Astrocyte of the spinal cord (primary cell): ENCODE measurements around the gene EAF2.
"Not testable (repeated sequence)": the region's sequence is repeated elsewhere in the genome, so short reads cannot be mapped to it uniquely, and the experiment has no call there.

Source experiments
- DNase-seq: peaks from one replicate; pipeline ENCODE4 v3.0.0; 2011; ENCODE audit warnings: low read depth, low spot score
- H3K4me3 ChIP-seq: 2 replicates; pipeline ENCODE4 v1.5.1; 2011; ENCODE audit warnings: low read depth, mild to moderate bottlenecking, low read length, moderate library complexity
- CTCF ChIP-seq: IDR thresholded peaks from 2 replicates; pipeline ENCODE4 v1.5.1; 2012; ENCODE audit warnings: low read depth, mild to moderate bottlenecking, low read length, inconsistent platforms
- in situ Hi-C: cut with HindIII; loops from 2 replicates; pipeline ENCODE4 v1.10.0; 2017; ENCODE audit warnings: low sequenced_read_pairs

Gene EAF2

GRCh38 chr3:121852256-121852655 lies 17.2 kb downstream of the EAF2 start:
- H3K4me3 ChIP-seq = no peak overlapping the region
- TF ChIP-seq CTCF = no peak
- in situ Hi-C loops = no loop called here
- no peak for DNase-seq

- no peak overlapping the region for H3K4me3 ChIP-seq
- in situ Hi-C loops = no loop called here
- TF ChIP-seq CTCF = peak; percentile 20
- no peak for DNase-seq
These were observed 20.5 kb downstream of the EAF2 start for GRCh38 chr3:121855555-121855954.

GRCh38 chr3:121857778-121858177 lies 22.8 kb downstream of the EAF2 start:
- H3K4me3 ChIP-seq, in situ Hi-C loops, DNase-seq: not testable (repeated sequence)

- DNase-seq, H3K4me3 ChIP-seq, in situ Hi-C loops: not testable (repeated sequence)
These were observed 28.2 kb downstream of the EAF2 start for GRCh38 chr3:121863247-121863646.

GRCh38 chr3:121863801-121864200 lies 28.8 kb downstream of the EAF2 start:
- no peak overlapping the region for H3K4me3 ChIP-seq
- no peak for DNase-seq
- no peak for TF ChIP-seq CTCF
- in situ Hi-C loops = no loop called here

- H3K4me3 ChIP-seq = no peak overlapping the region
- DNase-seq = no peak
- in situ Hi-C loops = no loop called here
- no peak for TF ChIP-seq CTCF
These were observed 34.7 kb downstream of the EAF2 start for GRCh38 chr3:121869736-121870135.

- no peak for TF ChIP-seq CTCF
- in situ Hi-C loops = no loop called here
- no peak overlapping the region for H3K4me3 ChIP-seq
- no peak for DNase-seq
These were observed 35.7 kb downstream of the EAF2 start for GRCh38 chr3:121870717-121871116.

GRCh38 chr3:121871430-121871829 lies 36.4 kb downstream of the EAF2 start:
- TF ChIP-seq CTCF = no peak
- in situ Hi-C loops = no loop called here
- no peak overlapping the region for H3K4me3 ChIP-seq
- no peak for DNase-seq
